ENCODE measurements around the gene IFRD1.

- no peak for TF ChIP-seq CTCF (optimal IDR thresholded peaks at IDR 0.05 in 1 of 3, IDR thresholded peaks at IDR 0.05 in 1 of 3, conservative IDR thresholded peaks at IDR 0.05 in 1 of 3; ENCODE audit: extremely low read depth in 1 of 3, insufficient read depth in 2 of 3, low read length in 3 of 3)
- no peak for TF ChIP-seq EZH2 (IDR thresholded peaks at IDR 0.05; ENCODE audit: low read length)
Observed at GRCh38 chr7:112500619-112501018, 50.4 kb downstream of the IFRD1 start.
